Measurements from ENCODE around the gene AGAP5. TPM values are rescaled to one million over a fixed set of nuclear protein-coding genes. Genes with fewer than 3 reads are reported as not detected.
A peak's percentile ranks its signal among the peaks of the same experiment; 100 is the strongest.
"Not testable (repeated sequence)": the region's sequence is repeated elsewhere in the genome, so short reads cannot be mapped to it uniquely, and the experiment has no call there.

The AGAP5 gene
- total RNA-seq, 1 experiment from 2014 or later = 1.1 TPM

- not testable (repeated sequence) for DNase-seq (ENCODE audit: low read depth)
These were observed 16.6 kb upstream of the AGAP5 start for GRCh38 chr10:73714483-73714882.

DNA sequence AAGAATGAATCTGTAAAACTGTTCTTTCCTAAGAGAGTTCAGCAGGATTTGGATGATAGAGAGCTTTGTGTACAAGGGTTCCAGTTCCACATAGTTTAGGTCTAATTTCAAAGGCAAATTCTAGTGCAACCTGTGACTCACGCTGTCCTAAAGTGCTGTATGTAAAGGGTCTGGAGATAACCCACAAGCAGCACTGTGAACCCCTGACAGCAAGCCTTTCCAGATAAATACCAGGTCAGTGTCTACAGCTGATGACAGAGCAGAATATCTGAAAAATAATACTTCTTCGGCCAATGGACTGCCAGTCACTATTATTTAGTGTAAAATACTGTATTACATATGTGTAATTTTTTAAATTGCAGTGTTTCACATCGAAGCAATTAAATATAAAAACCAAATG, 16.0 kb upstream of the AGAP5 start:
- DNase-seq (ENCODE audit: low read depth) = not testable (repeated sequence)

- not testable (repeated sequence) for DNase-seq (ENCODE audit: low read depth)
These were observed 13.8 kb upstream of the AGAP5 start for GRCh38 chr10:73711683-73712082.

DNA sequence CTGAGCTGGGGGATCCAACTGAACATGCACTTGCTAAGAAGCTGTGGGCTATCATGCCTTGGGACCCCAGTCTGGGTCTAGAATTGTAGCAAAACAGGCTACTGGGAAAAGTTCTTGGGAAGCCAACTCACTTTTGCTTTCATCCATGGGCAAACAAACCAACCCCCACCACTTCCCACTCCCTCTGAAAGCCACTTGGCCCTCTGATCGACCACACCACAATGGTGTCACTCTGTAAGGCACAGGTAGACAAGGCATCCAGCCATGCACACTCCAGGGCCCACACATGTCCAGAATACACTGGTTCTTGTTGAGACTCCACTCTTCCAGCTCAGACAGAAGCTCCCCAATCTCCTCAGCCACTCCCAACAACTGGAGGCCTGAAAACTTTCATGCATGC, 10.2 kb upstream of the AGAP5 start:
- not testable (repeated sequence) for DNase-seq (ENCODE audit: low read depth)

- DNase-seq (ENCODE audit: low read depth) = not testable (repeated sequence)
These were observed 9.7 kb upstream of the AGAP5 start for GRCh38 chr10:73707628-73708027.

- not testable (repeated sequence) for DNase-seq (ENCODE audit: low read depth)
These were observed 8.6 kb upstream of the AGAP5 start for GRCh38 chr10:73706488-73706887.

GRCh38 chr10:73705506-73706072, 7.7 kb upstream of the AGAP5 start:
- not testable (repeated sequence) for DNase-seq (ENCODE audit: low read depth)

DNA sequence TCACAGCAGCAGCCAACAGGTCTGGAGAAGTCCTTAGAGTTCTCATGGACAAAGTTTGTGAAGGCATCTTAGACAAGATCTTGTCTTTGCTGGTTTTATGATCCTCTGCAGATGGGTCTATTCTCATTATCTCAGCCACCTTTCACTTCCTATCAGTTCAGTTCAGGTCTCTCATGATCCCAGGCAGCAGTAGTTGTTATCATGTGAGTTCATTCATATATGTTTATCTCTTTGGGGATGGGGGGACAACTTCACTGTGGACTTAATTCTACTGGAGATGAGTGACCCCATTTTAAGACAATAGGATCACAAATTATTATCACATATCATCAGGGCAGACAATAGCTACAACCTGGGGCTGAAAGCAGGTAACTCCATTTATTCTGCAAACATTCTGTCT, 6.0 kb upstream of the AGAP5 start:
- not testable (repeated sequence) for DNase-seq (ENCODE audit: low read depth)

- not testable (repeated sequence) for DNase-seq (ENCODE audit: low read depth)
These were observed 910 bp upstream of the AGAP5 start for GRCh38 chr10:73698819-73699218.

DNA sequence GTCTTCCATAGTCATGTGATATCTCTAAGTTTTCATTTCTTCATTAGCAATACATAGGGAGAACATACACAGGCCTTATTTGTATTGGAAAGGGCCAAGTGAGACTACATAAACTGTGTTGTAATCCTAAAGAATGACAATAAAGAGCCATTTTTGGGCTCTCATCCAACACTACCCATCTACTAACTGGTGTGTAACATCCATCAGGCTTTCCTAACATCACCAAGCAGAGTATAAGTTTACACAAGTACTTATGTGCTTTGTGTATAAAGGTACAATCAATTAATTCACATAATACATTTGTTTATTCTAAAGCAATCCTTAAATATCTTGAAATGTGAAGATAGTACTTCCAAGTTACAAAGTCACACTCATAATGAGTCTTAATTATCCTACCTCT, 2.6 kb downstream of the AGAP5 start:
- DNase-seq (ENCODE audit: low read depth) = not testable (repeated sequence)

DNA sequence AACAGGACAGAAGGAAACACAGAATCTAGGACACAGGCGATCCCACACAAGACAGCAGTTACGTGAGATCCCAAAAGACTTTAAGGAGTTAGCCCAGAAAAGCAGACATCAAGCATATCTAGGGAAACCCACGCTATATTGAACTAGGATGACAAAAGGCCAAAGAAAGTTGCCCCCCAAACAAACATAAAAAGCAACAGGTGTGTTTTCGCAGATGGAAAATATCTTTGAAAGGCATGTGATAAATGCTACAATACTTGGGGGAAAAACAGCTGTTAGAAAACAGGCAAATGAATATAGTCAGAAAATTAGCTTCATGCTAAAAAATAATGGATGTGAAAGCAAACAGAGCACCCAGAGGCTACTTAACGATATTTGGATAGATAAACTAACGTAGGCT, 7.2 kb downstream of the AGAP5 start:
- not testable (repeated sequence) for DNase-seq (ENCODE audit: low read depth)

DNA sequence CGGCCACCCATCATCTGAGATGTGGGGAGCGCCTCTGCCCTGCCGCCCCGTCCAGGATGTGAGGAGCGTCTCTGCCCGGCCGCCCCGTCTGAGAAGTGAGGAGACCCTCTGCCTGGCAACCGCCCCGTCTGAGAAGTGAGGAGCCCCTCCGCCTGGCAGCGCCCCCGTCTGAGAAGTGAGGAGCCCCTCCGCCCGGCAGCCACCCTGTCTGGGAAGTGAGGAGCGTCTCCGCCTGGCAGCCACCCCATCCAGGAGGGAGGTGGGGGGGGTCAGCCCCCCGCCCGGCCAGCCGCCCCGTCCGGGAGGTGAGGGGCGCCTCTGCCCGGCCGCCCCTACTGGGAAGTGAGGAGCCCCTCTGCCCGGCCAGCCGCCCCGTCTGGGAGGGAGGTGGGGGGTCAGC, 8.3 kb downstream of the AGAP5 start:
- DNase-seq (ENCODE audit: low read depth) = not testable (repeated sequence)

- not testable (repeated sequence) for DNase-seq (ENCODE audit: low read depth)
These were observed 10.3 kb downstream of the AGAP5 start for GRCh38 chr10:73687641-73688040.

GRCh38 chr10:73674546-73674945, 23.4 kb downstream of the AGAP5 start:
- DNase-seq (ENCODE audit: low read depth) = not testable (repeated sequence)

GRCh38 chr10:73668378-73668777, 29.5 kb downstream of the AGAP5 start:
- not testable (repeated sequence) for DNase-seq (ENCODE audit: low read depth)

GRCh38 chr10:73666153-73666809, 31.6 kb downstream of the AGAP5 start:
- peak; percentile 77 for DNase-seq (ENCODE audit: low read depth)

- DNase-seq (ENCODE audit: low read depth) = not testable (repeated sequence)
These were observed 32.3 kb downstream of the AGAP5 start for GRCh38 chr10:73665581-73665980.

GRCh38 chr10:73664156-73665040, 33.5 kb downstream of the AGAP5 start:
- DNase-seq (ENCODE audit: low read depth) = peak; percentile 53

- not testable (repeated sequence) for DNase-seq (ENCODE audit: low read depth)
These were observed 34.3 kb downstream of the AGAP5 start for GRCh38 chr10:73663621-73664020.

- DNase-seq (ENCODE audit: low read depth) = not testable (repeated sequence)
These were observed 35.2 kb downstream of the AGAP5 start for GRCh38 chr10:73662705-73663104.

GRCh38 chr10:73655990-73656298, 42.0 kb downstream of the AGAP5 start, which contains the start of gene SYNPO2L:
TSS of gene SYNPO2L (minus strand) at chr10:73656029. CDS start at chr10:73655922, 107 bp downstream.
- no peak for DNase-seq (ENCODE audit: low read depth)

DNA sequence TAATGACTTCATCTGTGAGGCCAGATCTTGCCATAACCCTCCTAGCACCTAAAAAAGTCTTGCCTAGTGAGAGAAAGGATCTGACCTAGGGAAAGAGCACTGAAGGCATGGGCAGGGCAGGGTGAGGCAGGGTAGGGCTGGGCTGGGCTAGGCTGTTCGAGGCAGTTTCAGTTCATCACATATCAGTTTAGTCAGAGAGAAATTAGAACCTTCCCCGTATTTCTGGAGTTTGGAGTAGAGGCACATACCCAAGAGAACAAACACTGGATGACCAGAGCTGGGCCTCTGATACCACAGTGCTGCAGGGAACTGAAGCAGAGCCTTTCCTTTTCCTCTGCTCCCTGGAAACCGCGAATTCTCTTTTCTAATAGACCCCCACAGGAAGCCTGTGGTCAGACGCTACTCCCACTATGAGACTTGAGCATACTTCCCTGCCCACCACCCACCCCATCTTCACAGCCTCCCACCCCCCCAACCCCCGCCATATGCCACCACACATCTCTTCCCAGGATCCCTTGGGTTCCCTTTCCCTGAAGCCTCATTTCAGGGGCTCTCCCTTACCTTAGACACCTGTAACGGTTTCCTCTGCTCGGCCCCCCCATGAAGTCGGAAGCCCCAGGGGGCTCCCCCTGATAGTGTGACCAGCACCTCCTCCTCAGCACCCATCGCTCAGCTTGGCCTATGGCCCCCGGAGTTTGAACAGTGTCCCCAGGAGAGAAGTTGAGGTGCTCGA, 42.5 kb downstream of the AGAP5 start:
- no peak for DNase-seq (ENCODE audit: low read depth)
